ENCODE results near the gene FAM3A.

The FAM3A gene

GRCh38 chrX:154508384-154508745 is 7.7 kb downstream of the FAM3A start:
- Histone ChIP-seq H3K36me3 (ENCODE audit: control insufficient read depth, insufficient read depth, low read length) (no peaks in the 10 kb centered on the region; the same call in 1 of the 2 replicates), H3K27me3 (replicated peaks; ENCODE audit: control insufficient read depth, insufficient read depth, low read length) (no peaks in the 10 kb centered on the region), H3K4me3 (replicated peaks; ENCODE audit: low read depth, low read length) (no peak overlapping the region)
- DNase-seq (ENCODE audit: extremely low read depth, insufficient read length) = no peak
- TF ChIP-seq CTCF (IDR thresholded peaks at IDR 0.05; ENCODE audit: insufficient read depth, low read length, poor library complexity, severe bottlenecking) = no peak

DNA sequence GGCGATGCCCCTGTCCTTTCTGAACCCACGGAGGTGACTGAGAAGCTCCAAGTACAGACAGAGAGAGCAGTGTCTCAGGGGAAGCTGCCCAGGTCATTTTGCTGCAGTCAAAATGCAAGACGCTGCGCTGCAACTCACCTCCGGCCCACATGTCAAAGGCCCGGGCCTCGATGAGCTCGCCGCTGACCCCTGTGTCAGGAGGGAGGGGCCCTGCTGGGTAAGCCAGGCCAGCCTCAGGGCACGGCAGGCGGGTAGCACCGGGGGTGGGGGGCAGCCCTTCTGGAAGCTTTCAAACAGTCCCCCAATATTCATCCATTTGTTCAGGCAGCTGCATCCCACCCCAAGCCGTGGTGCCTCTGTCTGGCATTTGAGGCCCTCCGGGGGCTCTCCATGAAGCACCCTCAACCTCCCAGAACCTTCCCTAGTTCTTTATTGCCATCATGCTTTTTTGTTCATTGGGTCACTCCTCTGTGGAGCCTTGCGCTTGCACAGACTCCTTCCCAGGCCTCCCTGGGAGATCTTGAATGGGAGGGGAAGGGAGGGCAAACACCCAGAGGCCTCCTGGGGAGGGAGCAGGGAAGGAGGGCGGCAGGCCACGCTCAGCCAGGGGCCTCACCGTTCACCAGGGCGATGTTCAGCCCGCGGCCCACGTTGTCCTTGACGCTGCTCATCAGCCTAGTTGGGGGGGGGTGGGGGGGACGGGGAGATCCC is 8.2 kb downstream of the FAM3A start:
- Histone ChIP-seq H3K27me3 (replicated peaks; ENCODE audit: control insufficient read depth, insufficient read depth, low read length) (no peaks in the 10 kb centered on the region), H3K4me3 (replicated peaks; ENCODE audit: low read depth, low read length) (no peak overlapping the region), H3K36me3 (ENCODE audit: control insufficient read depth, insufficient read depth, low read length) (no peaks in the 10 kb centered on the region; the same call in 1 of the 2 replicates)
- no peak for TF ChIP-seq CTCF (IDR thresholded peaks at IDR 0.05; ENCODE audit: insufficient read depth, low read length, poor library complexity, severe bottlenecking)
- DNase-seq (ENCODE audit: extremely low read depth, insufficient read length) = no peak

DNA sequence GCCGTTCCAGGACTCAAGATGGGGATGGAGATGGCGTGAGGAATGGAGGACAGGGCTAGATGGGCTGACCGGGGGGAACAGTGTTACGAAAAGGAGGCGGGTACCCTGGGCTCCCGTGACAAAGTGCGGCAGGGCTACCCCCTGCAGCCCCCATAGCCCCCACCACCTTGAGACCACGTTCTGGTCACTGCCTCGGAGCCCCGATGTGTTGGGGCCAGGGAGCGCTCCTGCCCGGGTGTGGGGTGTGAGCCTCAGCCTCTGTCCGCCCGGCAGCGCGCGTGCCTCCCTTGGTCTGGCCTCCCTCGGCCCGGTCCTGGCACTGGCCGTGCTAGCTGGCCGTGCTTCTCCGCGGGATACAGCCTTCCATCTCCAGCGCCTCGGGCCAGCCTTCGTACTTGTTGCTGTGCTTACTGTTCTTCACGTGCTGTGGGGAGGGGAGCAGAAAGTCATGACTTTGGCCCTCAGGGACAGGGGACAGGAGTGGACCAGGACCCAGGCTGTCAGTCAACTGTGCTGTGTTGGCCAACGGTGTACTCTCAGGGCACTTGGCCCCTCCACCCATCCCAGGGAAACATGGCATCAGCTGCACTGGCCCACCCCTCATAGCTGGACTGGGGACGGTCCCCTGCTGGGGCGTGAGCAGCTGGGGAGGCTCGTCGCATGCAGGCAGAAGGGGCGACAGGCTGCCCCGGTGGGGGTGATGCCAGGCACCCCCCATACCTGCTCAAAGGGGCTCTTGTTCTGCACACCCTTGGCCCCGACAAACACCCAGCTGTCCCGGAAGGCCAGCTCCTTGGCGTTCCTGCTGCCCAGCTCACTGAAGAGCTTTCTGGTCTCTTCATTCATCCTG is 9.3 kb downstream of the FAM3A start:
- H3K4me3 ChIP-seq (replicated peaks; ENCODE audit: low read depth, low read length) = no peak overlapping the region
- H3K27me3 ChIP-seq (replicated peaks; ENCODE audit: control insufficient read depth, insufficient read depth, low read length) = no peaks in the 10 kb centered on the region
- no peaks in the 10 kb centered on the region; the same call in 1 of the 2 replicates for H3K36me3 ChIP-seq (ENCODE audit: control insufficient read depth, insufficient read depth, low read length)
- no peak for DNase-seq (ENCODE audit: extremely low read depth, insufficient read length)
- no peak for TF ChIP-seq CTCF (IDR thresholded peaks at IDR 0.05; ENCODE audit: insufficient read depth, low read length, poor library complexity, severe bottlenecking)

DNA sequence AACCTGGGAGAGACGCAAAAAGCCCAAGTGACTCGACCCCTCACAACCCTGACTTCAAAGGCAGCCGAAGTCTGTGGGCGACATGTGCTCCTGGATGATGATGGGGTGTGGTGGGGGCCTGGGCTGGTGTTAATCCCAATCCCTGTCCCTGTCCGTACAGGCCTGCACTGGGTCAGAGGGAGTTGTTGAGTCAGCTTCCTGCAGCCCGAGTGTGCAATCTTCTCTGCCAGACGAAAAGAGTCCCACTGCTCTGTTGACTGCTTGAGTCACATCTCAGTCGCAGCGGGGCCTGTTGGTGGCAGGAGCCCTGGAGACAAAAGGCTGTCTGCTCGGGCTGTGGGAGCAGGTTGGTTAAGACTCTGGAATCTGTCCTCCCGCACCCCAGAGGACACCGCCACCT is 10.3 kb downstream of the FAM3A start:
- DNase-seq (ENCODE audit: extremely low read depth, insufficient read length) = no peak
- no peaks in the 10 kb centered on the region for H3K27me3 ChIP-seq (replicated peaks; ENCODE audit: control insufficient read depth, insufficient read depth, low read length)
- TF ChIP-seq CTCF (IDR thresholded peaks at IDR 0.05; ENCODE audit: insufficient read depth, low read length, poor library complexity, severe bottlenecking) = no peak
- H3K36me3 ChIP-seq (ENCODE audit: control insufficient read depth, insufficient read depth, low read length) = no peaks in the 10 kb centered on the region; the same call in 1 of the 2 replicates
- H3K4me3 ChIP-seq (replicated peaks; ENCODE audit: low read depth, low read length) = no peak overlapping the region

DNA sequence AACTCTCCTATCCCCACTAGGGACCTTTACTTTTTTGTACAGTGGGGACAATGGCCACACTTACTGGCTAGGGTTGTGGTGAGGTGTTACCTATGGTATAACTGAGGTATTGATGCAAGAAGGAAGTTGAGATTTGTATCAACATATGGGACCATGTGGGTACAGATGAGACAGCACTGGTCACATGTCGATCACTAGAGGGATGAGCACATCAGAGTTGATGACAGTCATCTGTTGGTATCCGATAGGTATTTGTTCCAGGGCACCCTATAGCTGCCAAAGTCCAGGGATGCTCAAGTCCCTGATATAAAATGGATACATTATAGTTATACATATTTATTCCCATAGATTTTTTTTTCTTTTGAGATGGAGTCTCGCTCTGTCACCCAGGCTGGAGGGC is 13.0 kb downstream of the FAM3A start:
- H3K36me3 ChIP-seq (ENCODE audit: control insufficient read depth, insufficient read depth, low read length) = no peaks in the 10 kb centered on the region; the same call in 1 of the 2 replicates
- H3K4me3 ChIP-seq (replicated peaks; ENCODE audit: low read depth, low read length) = no peak overlapping the region
- no peaks in the 10 kb centered on the region for H3K27me3 ChIP-seq (replicated peaks; ENCODE audit: control insufficient read depth, insufficient read depth, low read length)
- DNase-seq (ENCODE audit: extremely low read depth, insufficient read length) = no peak
- TF ChIP-seq CTCF (IDR thresholded peaks at IDR 0.05; ENCODE audit: insufficient read depth, low read length, poor library complexity, severe bottlenecking) = no peak
